SU-DHL-6 (cell line): ENCODE measurements around the gene ERBB4.

Experiments used
- EZH2phosphoT487 ChIP-seq: fragments of 200-600 bp; sonication (generic), shearing (Covaris generic); conservative IDR thresholded peaks from 2 replicates; pipeline ENCODE4 v1.6.1; 2018; ENCODE audit warnings: mild to moderate bottlenecking, antibody characterized with exemption, low read length, moderate library complexity, mixed read lengths
- TF ChIP-seq, protein P1 (sequence below): fragments of 200-600 bp; sonication (generic); IDR thresholded peaks from one replicate; pipeline ENCODE4 v1.5.1; 2017; ENCODE audit warnings: antibody characterized with exemption, mild to moderate bottlenecking, low read length, moderate library complexity; ENCODE audit not compliant: insufficient read depth, poor library complexity, severe bottlenecking

- TF ChIP-seq, protein P1, sequence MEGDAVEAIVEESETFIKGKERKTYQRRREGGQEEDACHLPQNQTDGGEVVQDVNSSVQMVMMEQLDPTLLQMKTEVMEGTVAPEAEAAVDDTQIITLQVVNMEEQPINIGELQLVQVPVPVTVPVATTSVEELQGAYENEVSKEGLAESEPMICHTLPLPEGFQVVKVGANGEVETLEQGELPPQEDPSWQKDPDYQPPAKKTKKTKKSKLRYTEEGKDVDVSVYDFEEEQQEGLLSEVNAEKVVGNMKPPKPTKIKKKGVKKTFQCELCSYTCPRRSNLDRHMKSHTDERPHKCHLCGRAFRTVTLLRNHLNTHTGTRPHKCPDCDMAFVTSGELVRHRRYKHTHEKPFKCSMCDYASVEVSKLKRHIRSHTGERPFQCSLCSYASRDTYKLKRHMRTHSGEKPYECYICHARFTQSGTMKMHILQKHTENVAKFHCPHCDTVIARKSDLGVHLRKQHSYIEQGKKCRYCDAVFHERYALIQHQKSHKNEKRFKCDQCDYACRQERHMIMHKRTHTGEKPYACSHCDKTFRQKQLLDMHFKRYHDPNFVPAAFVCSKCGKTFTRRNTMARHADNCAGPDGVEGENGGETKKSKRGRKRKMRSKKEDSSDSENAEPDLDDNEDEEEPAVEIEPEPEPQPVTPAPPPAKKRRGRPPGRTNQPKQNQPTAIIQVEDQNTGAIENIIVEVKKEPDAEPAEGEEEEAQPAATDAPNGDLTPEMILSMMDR = no peak
- TF ChIP-seq EZH2phosphoT487 = no peak
These were observed 487.7 kb downstream of the ERBB4 start for GRCh38 chr2:212050871-212051270.
